Fibroblast of skin of abdomen (primary cell): ENCODE results near the gene MTA1.

Source experiments
- DNase-seq: peaks from one replicate; pipeline ENCODE4 v3.0.0-alpha.2; 2013

Gene MTA1

GRCh38 chr14:105446971-105447370 lies 27.3 kb downstream of the MTA1 start:
- no peak for DNase-seq

- DNase-seq, result no peak
Observed at GRCh38 chr14:105447651-105448640, 28.3 kb downstream of the MTA1 start.

GRCh38 chr14:105448706-105449111 lies 29.1 kb downstream of the MTA1 start:
- peak; percentile 40 for DNase-seq

GRCh38 chr14:105449276-105450122 lies 29.9 kb downstream of the MTA1 start:
- DNase-seq, result no peak

- no peak for DNase-seq
Observed at GRCh38 chr14:105450123-105450505, 30.5 kb downstream of the MTA1 start.

GRCh38 chr14:105450864-105451720 lies 31.5 kb downstream of the MTA1 start:
- no peak for DNase-seq

GRCh38 chr14:105452963-105453362 lies 33.3 kb downstream of the MTA1 start:
- no peak for DNase-seq

- DNase-seq, result no peak
Observed at GRCh38 chr14:105453847-105454246, 34.2 kb downstream of the MTA1 start.

- no peak for DNase-seq
Observed at GRCh38 chr14:105455086-105455640, 35.5 kb downstream of the MTA1 start.

- no peak for DNase-seq
Observed at GRCh38 chr14:105455766-105456660, 36.4 kb downstream of the MTA1 start.

- DNase-seq, result no peak
Observed at GRCh38 chr14:105456736-105457617, 37.4 kb downstream of the MTA1 start.

- DNase-seq, result no peak
Observed at GRCh38 chr14:105458010-105458409, 38.4 kb downstream of the MTA1 start.

- no peak for DNase-seq
Observed at GRCh38 chr14:105458571-105458970, 38.9 kb downstream of the MTA1 start.

GRCh38 chr14:105460116-105460515 lies 40.5 kb downstream of the MTA1 start:
- DNase-seq, result no peak

GRCh38 chr14:105460616-105461015 lies 41.0 kb downstream of the MTA1 start:
- DNase-seq, result no peak

GRCh38 chr14:105461903-105462302 lies 42.3 kb downstream of the MTA1 start:
- DNase-seq, result no peak

- no peak for DNase-seq
Observed at GRCh38 chr14:105464501-105464900, 44.9 kb downstream of the MTA1 start.

- DNase-seq, result no peak
Observed at GRCh38 chr14:105465209-105466031, 45.8 kb downstream of the MTA1 start.
